Activated CD8-positive, alpha-beta memory T cell treated with anti-CD3 and anti-CD28 coated beads for 24 hours (primary cell): ENCODE data around the gene NDE1.
"Not testable (repeated sequence)": the region's sequence is repeated elsewhere in the genome, so short reads cannot be mapped to it uniquely, and the experiment has no call there.

ENCODE experiments used
- DNase-seq: peaks from one replicate; pipeline ENCODE4 v3.0.0-alpha.2; 2020

The NDE1 gene

DNA sequence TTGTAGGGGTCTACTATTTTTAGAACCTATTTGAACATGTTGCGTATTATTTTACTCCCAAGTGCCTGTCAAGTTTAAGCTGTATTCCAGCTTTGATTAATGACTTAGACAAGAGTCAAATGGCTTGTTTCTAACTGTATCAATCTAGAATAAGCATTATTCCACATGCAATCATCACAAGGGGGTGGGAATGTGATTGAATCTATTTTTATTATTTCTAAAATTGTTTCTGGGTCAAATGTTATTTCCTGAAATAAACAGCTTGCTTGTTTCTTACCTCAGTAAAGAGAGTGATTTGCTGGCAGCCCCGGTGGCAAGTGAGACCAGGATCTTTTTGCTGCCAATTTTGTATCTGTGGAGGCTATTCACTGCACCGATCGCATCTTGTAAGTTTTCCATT is 28.6 kb upstream of the NDE1 start:
- no peak for DNase-seq

DNA sequence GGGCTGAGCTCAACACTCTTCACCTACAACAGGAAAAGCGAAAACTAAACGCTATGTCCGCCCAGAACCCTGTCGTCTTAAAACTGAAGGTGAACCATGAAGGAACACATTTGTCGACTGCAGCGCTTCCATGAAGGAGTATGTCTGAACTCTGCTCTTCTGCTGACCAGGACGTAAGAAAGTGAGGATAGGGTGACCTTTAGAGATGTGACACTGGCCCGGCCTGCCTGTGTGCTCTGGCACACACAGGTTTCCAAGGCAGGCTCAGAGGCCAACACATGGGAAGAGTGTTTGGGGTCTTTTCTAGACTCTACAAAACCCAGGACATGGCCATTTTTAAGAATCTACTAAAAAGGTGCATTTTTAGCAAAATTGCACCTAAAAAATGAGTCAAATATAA is 28.2 kb upstream of the NDE1 start:
- no peak for DNase-seq

DNA sequence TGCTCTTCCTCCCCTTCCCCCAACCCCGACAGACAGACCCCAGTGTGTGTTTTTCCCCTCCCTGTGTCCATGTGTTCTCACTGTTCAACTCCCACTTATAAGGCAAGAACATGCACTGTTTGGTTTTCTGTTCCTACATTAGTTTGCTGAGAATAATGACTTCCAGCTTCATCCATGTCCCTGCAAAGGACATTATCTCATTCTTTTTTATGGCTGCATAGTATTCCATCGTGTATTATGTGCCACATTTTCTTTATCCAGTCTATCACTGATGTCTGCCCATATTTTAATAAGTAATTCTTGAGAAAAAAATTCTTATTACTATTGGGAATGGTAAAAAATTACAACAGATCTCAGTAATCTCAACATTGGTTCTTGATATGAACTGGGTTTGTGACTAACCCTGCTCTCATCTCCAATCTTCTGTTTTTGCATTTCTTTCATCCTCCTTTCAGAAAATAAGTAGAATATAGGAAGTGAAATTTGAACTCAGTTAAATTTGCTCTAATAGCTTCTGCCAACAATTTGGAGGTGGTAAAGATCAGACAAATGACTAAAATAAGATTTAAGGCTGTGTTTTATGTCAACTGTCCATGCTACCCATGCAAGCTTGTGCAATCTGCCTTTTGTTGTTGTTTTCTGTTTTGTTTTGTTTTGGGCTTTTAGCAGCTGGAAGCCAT is 18.2 kb upstream of the NDE1 start:
- DNase-seq, result no peak

DNA sequence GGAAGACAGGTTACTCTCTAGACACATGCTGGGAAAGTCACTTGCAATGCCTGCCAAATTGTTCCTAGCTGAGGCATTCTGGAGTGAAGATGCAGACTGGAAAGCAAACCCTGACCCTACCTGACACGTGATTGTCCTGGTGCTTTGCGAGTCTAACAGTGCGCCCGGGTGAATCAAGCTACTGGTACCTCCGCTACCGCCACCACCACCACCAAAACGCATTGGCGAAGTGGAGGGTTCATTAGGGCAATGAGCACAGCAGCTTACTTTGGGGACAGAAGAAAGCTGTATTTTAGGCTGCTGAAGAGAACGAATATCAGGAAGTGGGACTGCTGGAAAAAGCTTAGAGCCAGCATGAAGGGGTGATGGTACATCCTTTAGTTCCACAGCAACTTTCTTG is 14.1 kb upstream of the NDE1 start:
- no peak for DNase-seq

DNA sequence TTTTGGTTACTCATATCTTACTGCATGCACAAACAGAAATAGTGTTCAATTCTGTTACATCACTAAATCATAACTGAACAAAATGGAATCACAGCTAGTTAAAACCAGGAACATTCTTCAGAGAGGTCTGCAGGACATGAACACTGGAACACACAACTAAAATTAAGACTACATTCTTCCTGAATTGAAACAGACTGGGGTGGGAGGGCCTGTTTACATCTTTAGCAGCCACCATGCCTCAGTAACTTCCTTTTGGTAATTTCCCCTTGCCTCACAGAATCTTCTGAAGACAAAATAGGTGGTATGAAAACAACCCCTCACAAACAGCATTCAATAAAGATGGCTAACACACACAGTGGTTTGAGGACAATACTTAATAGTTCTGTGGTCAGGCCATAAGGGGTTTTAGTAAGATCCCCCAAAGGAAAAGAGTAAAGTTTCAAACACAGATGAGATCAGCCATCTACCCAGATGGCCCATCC is 13.6 kb upstream of the NDE1 start:
- no peak for DNase-seq

DNA sequence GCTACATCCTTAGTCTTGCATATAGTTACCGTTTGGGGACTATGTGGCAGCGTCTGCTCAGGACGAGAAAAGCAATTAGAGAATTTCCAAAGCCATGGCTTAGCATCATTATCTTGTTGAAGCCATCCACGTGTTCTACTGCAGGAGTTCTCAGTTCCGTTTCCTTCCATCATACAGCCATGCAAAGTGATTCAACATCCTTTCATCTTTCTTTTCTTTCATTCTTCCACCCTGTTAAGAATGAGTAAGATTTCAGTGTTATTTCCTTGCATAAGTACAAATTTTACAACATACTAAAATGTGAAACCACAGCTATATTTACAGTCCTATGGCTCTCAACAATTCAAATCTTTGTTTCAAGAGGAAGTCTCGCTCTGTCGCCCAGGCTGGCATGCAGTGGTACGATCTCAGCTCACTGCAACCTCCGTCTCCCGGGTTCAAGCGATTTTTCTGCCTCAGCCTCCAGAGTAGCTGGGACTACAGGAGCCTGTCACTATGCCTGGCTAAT is 10.9 kb upstream of the NDE1 start:
- DNase-seq, result peak; percentile 65

DNA sequence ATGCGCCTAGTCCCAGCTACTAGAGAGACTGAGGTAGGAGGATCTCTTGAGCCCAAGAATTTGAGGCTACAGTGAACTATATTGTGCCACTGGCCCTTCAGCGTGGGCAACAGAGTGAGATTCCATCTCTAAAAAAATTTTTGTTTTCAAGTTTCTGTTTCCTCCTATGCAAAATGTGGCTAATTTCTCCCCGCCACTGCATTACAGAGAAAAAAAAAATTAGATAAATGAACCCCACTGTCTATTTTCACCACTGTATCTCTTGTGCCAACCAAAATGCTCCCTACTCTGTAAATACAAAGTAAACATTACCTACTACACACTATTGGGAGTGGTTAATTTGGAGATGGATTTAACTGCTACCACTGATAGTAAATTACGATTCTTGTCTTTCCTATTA is 9.1 kb upstream of the NDE1 start:
- no peak for DNase-seq

DNA sequence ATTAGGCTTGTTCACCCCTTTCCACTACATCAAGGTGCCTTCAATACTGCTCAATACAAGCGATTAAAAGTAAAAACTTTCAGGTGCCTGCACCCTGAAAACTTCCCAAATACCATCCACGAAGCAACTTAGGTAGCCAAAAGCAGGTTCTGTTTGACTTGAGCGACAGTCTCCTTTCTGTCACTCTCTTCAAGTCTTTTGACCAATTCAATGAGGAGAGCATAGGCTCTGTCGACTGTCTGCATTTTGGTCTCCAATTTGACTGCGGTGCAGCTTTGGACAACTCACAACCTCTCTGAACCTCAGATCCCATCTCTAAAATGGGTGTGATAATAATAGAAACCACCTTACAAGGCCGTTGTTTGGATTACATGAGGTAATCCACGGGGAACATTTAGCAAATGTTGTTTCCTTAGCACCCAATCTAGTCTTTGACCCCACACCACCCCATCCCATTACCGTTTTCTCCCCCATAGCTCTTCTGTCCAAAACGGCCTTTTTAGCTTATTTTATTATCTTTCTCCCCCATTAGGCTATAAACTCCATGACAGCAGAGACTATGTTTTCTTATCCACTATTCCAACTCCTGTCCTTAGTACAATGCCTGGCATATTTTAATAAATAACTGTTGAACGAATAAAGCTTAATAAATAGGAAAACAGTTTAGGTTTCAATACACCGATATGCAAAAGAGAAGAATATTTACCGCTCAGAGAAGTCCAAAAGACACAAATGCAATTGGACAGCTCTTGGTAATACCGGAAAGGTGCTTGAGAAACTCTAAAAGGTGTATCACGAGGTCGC is 8.1 kb upstream of the NDE1 start:
- DNase-seq, result no peak

DNA sequence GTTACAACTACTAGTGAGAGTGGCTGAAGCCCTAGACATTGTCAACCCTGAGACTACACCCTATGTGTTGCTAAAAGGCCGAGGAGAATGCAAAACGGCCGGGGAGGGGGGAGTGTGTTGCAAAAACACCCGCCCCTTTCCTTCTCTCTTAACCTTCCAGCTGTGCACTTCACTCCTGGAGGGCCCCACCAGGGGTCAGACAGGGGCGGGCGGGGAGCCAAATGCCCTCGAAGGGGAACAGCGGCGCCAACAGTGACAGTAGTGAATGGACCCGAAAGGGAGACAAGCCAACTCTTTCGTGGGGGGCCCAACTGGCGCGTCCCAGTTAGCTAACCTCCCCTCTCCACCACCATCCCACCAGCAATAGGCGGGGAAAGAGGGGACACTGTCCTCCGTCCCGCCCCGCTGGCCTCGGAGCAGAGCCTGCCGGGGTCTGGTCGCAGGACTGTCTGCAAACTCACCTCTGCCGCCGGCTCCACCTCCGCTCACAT is 7.4 kb upstream of the NDE1 start:
- no peak for DNase-seq

DNA sequence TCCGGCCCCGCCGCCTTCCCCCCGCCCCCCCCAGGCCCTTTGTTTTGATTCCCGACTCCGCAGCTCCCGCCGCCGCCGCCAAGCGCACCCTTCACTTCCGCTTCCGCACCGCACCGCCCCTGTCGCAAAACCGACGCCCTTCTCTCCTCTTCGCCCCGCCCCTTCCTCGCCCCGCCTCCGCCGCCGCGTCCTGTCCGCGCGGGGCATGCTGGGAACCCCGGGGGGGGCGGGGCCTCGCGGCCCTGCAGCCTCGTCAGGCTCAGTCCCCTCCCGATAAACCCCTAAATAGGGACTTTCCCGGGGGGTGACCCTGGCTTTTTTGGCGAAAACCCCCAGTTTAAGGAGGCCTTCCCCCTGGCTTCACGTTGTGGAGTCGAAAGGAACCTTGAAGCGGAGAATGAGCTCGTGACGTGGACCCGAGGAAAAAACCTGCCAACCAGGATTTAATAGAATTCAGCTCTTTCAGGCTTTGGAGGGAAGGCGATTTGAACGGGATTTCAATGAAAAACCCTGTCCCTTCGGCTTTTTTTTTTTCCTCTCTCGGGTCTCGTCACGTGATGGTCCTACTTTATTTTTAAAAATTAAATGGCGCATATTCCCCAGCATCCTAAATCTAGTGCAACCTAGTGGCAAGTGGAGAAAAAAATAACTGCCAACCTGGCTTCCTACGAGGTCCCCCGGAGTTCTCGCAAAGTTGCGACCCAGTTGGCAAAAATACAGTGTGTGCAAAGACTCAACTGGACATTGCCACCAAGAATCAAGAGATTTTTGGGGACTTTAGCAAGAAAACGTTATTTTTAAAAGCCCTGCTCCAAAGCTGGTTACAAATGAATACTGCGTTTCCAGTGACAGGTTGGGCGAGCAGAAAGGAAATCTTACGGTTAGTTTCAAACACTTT is 6.7 kb upstream of the NDE1 start, which contains the start of gene MARF1:
Gene MARF1 (minus strand): TSS at position 107 of the 898 bp plus-strand sequence. CDS start 3,921 bp downstream, outside the sequence.
- peak; percentile 100 for DNase-seq

DNA sequence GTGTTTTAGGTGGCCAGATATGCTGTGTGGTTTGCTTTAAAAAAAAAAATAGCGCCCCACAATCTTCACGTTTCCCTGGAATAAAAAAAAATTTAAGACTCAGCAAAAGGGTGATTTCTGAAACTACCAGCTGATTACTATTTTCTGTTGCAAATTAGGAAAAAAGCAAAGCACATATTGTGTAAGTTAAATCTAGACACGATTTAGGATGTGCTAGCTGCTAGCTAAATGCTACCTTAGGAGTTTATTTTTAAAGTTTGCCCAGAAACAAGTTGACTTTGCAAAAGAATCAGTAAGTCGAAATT is 6.1 kb upstream of the NDE1 start:
- no peak for DNase-seq

DNA sequence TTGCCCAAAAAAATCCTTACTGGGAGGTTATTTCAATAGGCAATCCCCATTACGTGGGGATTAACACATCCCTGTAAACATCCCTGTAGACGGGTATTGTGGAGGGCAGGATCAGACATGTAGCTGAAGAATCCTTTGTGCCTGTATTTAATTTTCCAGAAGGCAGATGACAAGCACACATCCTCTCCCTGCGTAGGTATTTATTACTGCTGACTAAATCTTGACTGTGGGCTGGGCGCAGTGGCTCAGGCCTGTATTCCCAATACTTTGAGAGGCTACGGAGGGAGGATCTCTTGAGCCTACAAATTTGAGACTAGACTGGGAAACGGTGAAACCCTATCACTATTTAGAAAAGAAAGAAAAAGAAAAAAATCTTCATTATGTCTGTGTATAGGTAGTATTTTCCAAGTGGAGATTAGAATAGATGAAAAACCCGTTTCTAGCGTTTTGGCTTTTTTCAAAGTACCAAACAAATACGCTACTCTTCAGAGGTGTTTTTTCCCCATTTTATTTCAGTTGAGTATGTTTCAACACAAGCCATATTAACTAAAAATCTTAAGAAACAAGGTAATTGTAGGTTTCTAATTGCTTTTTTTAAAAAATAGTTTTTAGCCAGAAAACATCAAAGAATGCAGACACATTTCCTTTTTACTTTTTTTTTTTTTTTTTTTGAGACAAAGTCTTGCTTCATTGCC is 5.6 kb upstream of the NDE1 start:
- no peak for DNase-seq

DNA sequence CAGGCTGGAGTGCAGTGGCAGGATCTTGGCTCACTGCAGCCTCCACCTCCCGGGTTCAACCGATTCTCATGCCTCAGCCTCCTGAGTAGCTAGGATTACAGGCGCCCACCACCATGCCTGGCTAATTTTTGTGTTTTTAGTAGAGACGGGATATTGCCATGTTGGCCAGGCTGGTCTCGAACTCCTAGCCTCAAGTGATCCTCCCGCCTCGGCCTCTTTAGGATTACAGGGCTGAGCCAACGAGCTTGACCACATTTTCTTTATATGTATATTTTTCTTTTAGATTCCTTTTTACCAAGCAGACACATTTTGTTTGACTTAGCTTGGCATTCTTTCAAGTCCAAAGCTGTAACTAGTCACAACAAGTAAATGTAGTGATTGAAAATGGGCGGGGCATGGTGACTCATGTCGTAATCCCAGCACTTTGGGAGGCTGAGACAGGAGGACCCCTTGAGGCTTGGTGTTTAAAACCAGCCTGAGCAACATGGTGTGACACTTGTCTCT is 5.0 kb upstream of the NDE1 start:
- DNase-seq, result not testable (repeated sequence)

DNA sequence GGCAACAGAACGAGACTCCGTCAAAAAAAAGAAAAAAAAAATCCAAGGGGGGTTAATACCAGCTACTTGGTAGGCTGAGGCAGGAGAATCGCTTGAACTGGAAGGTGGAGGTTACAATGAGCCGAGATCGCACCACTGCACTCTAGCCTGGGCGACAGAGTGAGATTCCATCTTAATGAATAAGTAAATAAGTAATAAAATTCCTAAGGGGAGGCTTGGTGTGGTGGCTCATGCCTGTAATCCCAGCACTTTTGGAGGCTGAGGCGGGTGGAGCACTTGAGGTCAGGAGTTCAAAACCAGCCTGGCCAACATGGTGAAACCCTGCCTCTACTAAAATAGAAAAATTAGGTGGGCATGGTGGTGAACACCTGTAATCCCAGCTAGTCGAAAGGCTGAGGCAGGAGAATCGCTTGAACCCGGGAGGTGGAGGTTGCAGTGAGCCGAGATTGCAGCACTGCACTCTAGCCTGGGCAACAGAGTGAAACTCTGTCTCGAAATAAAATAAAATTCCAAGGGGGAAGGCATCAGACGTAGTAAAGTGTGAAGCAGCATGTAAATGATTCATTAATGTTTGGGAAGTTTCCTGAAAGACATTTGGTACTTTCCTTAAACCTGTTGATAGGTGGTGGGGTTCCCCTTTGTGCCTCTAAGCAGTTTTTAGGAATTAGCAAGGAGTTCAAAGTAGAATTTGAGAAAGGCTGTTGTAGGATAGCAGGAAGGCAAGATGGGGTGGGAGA is 3.3 kb upstream of the NDE1 start:
- not testable (repeated sequence) for DNase-seq

DNA sequence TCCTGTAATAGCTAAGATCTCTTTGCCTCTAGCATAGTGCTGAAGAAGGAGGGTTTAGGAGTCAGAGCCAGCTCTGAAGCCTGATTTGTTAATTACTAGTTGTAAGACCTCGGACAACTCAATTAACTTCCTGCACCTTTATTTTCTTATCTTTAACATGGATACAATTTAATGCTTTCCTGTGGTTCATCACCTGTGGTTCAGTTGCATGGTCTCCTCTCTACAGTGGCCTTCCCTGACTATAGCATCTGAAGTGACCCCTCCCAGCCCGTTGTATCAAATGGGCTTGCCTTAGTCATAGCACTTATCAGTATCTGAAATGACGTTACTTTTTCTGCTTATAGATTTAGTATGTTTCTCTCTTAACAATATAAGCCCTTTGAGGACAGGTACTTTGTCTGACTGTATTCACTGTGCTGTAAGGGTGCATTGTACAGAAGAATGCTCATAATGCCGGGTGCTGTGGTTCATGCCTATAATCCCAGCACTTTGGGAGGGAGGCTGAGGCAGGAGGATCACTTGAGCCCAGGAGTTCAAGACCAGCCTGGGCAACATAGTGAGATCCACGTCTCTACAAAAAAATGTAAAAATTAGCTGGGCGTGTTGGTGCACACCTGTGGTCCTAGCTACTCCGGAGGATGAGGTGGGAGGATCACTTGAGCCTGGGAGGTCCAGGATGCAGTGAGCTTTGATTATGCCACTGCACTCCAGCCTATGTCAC is 2.6 kb upstream of the NDE1 start:
- no peak for DNase-seq

DNA sequence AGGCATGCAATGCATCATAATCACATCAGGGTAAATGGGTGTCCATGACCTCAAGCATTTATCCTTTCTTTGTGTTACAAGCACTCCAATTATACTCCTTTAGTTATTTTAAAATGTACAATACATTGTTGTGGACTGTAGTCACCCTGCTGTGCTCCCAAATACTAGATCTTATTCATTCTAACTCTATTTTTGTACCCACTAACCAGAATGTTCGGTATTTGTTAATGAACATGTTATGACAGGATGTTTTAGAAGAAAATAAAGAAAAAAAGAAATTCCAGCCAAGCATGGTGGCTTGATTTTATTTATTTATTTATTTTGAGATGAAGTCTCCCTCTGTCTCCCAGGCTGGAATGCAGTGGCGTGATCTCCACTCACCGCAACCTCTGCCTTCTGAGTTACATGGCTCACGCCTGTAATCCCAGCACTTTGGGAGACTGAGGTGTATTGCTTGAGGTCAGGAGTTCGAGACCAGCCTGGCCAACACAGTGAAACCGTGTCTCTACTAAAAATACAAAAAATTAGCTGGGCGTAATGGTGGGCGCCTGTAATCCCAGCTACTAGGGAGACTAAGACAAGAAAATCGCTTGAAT is 1.8 kb upstream of the NDE1 start:
- DNase-seq, result no peak

DNA sequence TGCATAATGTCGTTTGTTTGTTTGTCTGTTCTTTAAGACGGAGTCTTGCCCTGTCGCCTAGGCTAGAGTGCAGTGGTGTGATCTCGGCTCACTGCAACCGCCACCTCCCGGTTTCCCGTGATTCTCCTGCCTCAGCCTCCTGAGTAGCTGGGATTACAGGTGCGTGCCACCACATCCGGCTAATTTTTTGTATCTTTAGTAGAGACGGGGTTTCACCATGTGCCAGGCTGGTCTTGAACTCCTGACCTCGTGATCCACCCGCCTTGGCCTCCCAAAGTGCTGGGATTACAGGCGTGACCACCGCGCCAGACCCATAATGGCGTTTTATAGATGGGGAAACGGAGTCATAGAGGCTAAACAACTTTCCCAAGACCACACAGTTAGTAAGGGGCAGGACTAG is 734 bp upstream of the NDE1 start:
- not testable (repeated sequence) for DNase-seq

DNA sequence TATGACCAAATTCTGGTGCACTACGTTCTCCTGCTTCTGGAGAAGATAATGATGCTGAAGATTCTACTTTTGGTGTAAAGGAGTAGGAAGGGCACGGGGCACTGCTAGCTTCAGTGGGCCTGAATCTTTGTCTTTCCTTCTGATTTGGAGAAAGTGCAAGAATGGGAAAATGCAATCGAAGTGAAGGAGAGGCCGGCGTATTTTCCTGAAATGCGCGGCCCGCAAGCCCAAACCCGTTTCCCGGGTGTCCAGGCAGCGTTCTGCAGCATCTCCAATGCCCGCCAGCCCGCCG is 372 bp upstream of the NDE1 start:
- no peak for DNase-seq

DNA sequence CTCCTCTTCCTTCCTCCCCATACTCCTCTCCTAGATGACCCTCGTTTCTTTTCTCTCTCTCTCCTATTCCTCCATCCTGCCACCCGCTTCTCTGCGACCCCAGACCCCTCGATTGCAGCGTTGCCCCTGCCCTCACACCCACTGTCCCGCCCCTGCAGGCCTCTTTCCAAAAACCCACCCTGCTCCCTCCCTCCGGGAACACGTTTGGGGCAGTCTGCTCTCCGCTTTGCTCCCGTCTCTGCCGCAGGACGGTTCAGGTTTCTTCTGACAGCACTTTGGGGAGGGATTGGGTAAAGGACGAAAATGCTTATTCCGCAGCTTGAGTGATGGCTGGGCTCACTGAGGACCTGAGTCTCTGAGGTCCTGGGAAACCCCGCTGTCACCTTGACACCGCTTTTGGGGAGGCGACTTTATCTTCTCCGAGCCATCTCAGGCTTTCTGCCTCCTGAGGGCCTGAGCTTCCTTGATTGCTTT is 690 bp downstream of the NDE1 start:
- DNase-seq, result peak; percentile 71

DNA sequence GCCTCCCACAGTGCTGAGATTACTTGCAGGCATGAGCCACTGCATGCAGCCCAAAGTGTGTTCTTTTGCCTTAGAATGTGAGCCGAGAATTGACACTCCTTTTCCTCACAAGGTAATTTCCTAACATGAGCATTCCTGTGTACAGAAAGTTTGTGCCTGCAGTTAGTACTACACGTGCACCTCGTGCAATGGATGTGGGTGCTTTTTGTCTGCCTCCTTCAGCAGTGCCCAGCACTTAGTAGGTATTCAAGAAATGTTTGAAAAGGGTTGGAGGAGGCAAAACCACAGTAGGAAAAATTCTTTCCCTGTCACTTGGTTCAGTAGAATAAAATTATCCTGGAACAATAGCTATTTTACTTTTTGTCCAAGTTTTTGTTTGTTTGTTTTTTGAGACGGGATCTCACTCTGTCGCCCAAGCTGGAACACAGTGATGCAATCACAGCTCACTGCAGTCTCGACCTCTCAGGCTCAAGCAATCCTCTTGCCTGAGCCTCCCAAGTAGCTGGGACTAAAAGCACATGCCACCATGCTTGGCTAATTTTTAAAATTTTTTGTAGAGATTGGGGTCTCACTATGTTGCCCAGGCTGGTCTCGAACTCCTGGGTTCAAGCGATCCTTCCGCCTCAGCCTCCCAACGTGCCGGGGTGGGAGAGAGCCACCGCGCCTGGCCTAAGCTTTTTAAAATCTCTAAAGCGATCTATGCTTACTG is 2.4 kb downstream of the NDE1 start:
- no peak for DNase-seq
